ENCODE data around the gene TTLL10. TPM values are rescaled to one million over a fixed set of nuclear protein-coding genes. Genes with fewer than 3 reads are reported as not detected.

Gene TTLL10
- total RNA-seq, 1 donor from 2014 or later, result 5.5 TPM

DNA sequence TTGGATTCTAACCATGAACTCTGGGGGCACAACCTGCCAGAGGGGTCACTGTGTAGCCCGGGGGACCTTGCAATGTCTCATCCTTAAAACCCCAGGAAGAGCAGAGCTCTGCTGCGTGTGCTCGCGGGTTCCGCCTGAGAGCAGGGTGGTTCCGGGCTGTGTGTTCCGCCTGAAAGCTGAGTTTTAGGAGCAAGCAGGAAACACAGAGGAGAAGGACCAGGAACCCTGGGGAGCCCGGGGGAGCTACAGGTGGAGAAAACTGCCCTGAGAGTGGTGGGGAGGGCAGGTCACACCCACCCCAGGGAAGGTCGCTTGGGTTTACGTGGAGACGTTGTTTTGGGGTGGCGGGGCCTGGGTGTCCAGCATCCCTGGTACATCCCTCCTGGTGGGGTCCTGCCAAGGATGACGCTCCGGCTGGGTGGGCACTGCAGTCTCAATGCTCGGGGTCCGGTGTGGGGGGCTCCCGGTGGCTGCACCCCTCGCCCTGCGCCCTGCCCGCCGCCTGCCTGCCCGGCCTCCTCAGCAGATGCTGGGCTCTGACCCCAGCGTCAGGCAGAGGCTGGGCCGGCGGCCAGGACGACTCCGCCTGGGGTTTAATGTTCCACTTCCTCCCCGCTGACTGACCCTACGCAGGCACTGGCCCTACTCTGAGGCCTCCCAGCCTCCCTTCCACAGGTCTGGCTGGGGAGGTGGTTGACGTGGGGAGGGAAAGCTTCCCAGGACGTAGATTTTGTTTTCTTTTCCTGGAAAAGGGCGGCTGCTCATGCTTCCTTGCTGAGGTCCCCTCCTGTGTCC lies 40.5 kb upstream of the TTLL10 start:
- H3K4me1 Mint-ChIP-seq (ENCODE audit: low read depth), result peaks cover 29% of the 10 kb centered on the region
- no peaks in the 10 kb centered on the region for H3K36me3 Mint-ChIP-seq (ENCODE audit: insufficient read depth)
- H3K27ac Mint-ChIP-seq, result no peak overlapping the region
- H3K4me3 Mint-ChIP-seq (ENCODE audit: low read depth), result no peak overlapping the region
- no peak for DNase-seq (ENCODE audit: low spot score, unreplicated experiment)
- no peaks in the 10 kb centered on the region for H3K9me3 Mint-ChIP-seq (ENCODE audit: low read depth)
- TF ChIP-seq, protein P1, sequence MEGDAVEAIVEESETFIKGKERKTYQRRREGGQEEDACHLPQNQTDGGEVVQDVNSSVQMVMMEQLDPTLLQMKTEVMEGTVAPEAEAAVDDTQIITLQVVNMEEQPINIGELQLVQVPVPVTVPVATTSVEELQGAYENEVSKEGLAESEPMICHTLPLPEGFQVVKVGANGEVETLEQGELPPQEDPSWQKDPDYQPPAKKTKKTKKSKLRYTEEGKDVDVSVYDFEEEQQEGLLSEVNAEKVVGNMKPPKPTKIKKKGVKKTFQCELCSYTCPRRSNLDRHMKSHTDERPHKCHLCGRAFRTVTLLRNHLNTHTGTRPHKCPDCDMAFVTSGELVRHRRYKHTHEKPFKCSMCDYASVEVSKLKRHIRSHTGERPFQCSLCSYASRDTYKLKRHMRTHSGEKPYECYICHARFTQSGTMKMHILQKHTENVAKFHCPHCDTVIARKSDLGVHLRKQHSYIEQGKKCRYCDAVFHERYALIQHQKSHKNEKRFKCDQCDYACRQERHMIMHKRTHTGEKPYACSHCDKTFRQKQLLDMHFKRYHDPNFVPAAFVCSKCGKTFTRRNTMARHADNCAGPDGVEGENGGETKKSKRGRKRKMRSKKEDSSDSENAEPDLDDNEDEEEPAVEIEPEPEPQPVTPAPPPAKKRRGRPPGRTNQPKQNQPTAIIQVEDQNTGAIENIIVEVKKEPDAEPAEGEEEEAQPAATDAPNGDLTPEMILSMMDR (IDR thresholded peaks at IDR 0.05; ENCODE audit: unreplicated experiment), result no peak
- H3K27me3 Mint-ChIP-seq, result peaks cover 6% of the 10 kb centered on the region

DNA sequence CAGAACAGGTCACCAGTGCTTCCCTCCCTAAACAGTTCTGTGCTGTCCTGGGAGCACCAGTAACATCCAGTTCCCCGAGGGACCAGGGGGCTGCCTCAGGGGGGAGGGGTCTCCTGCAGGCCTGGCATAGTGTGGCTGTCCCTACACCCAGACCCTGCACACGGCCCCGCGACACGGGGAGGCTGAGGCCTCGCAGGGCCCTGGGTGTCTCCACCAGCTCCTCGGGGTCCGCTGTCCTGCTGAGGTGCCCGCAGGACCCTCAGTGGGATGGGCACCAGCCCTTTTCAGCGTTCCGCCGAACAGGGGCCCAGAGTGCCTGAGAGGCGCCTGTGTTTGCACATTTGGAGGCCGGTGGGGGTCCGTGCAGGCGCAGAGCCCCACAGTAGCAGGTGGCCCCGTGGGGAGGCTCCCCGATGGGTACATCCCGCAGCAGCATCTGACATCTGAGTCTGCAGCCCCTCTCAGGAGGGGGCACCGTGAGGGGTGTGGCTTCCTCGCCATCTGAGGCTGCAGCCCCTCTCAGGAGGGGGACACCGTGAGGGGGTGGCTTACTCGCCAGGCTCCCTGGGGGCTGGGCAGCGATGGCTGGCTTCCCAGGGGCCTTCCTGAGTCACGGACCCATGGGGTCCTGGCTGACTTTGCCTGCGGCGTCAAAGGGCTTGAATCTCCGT lies 39.2 kb upstream of the TTLL10 start:
- Mint-ChIP-seq H3K4me1 (ENCODE audit: low read depth) (peaks cover 22% of the 10 kb centered on the region), H3K27ac (no peak overlapping the region), H3K4me3 (ENCODE audit: low read depth) (no peak overlapping the region), H3K27me3 (peaks cover 6% of the 10 kb centered on the region), H3K9me3 (ENCODE audit: low read depth) (no peaks in the 10 kb centered on the region), H3K36me3 (ENCODE audit: insufficient read depth) (no peaks in the 10 kb centered on the region)
- TF ChIP-seq, protein P1 (IDR thresholded peaks at IDR 0.05; ENCODE audit: unreplicated experiment), result no peak
- DNase-seq (ENCODE audit: low spot score, unreplicated experiment), result no peak

DNA sequence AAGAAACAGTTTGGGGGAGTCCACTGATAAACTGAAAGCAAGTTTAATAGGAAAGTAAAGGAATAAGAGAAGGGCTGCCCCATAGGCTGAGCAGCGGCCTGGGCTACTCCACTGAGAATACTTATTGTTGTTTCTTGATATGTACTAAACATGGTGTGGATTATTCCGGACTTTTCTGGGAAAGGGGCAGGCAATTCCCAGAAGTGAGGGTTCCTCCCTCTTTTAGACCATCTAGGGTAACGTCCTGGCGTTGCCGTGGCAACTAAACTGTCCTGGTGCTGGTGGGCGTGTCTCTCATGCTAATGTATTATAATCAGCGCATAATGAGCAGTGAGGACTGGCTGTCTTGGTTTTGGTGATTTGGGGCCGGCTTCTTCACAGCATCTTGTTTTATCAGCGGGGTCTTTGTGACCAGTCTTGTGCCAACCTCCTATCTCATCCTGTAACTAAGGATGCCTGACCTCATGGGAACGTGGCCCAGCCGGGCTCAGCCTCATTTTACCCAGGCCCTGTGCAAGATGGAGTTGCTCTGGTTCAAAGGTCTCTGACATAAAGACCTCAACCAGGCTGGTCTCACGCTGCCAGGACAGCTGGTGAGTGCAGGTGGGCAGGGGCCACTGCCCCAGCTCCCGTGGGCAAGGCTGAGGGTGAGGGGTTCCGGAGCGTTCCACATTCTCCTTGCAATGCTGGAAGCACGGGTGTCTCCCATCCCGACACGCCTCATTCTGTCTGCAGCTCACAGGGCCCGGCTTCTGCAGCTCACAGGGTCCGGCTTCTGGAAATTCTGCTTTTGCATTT lies 38.1 kb upstream of the TTLL10 start:
- H3K4me3 Mint-ChIP-seq (ENCODE audit: low read depth), result no peak overlapping the region
- TF ChIP-seq, protein P1 (IDR thresholded peaks at IDR 0.05; ENCODE audit: unreplicated experiment), result no peak
- H3K36me3 Mint-ChIP-seq (ENCODE audit: insufficient read depth), result no peaks in the 10 kb centered on the region
- no peak for DNase-seq (ENCODE audit: low spot score, unreplicated experiment)
- H3K4me1 Mint-ChIP-seq (ENCODE audit: low read depth), result peaks cover 17% of the 10 kb centered on the region
- H3K9me3 Mint-ChIP-seq (ENCODE audit: low read depth), result no peaks in the 10 kb centered on the region
- H3K27me3 Mint-ChIP-seq, result peaks cover 6% of the 10 kb centered on the region
- H3K27ac Mint-ChIP-seq, result no peak overlapping the region

DNA sequence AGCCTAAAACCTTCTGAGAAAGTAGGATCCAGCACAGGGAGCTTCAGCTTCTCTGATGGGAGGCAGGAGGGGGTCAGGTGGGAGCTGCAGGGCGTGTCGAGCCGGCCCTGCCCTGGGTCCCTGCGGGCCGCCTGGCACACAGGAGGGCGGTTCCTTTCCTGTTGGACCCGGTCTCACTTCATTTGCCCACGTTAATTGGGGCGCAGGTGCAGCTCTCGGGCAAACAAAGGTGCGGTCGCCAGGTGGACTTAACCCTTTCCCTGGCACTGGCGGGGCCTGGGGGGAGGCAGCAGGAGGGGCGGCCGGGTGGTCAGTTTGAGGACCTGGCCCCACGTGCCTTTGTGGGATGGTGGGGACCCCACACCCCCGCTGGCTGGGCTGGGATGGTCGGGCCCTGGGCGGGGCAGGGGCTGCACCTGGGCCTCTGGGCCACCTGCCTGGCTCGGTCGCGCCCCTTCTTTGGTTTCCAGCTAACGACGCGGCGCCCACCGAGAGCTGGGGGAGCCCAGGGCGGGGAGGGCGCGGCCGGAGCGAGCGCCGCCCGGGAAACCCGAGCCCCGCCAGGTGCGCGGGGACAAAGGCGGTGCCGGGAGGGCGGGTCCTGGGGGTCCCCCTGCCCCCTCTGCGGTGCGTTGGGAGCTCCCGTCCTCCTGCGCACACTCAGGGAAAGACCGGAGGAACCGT lies 37.0 kb upstream of the TTLL10 start:
- TF ChIP-seq, protein P1 (IDR thresholded peaks at IDR 0.05; ENCODE audit: unreplicated experiment), result no peak
- peaks cover 12% of the 10 kb centered on the region for H3K4me1 Mint-ChIP-seq (ENCODE audit: low read depth)
- DNase-seq (ENCODE audit: low spot score, unreplicated experiment), result no peak
- H3K9me3 Mint-ChIP-seq (ENCODE audit: low read depth), result no peaks in the 10 kb centered on the region
- H3K36me3 Mint-ChIP-seq (ENCODE audit: insufficient read depth), result no peaks in the 10 kb centered on the region
- H3K27ac Mint-ChIP-seq, result no peak overlapping the region
- peaks cover under 1% of the 10 kb centered on the region for H3K27me3 Mint-ChIP-seq
- H3K4me3 Mint-ChIP-seq (ENCODE audit: low read depth), result no peak overlapping the region

All from progenitor cell of endocrine pancreas (in vitro differentiated cells).